ENCODE data around the gene FUT7. TPM values are rescaled to one million over a fixed set of nuclear protein-coding genes. Genes with fewer than 3 reads are reported as not detected.

Gene FUT7
- total and polyA plus RNA-seq, 9 of the 15 experiments (the other 6 are each of a cell fraction or from before 2014, with no cell fraction given), result not detected

- TF ChIP-seq REST (IDR thresholded peaks at IDR 0.05; ENCODE audit: borderline replicate concordance) (peak; percentile 47; the same call in 1 of the 2 replicates), REST (CRISPR knock-in tag; IDR thresholded peaks at IDR 0.05; ENCODE audit: low read depth) (no peak), ZNF24 (IDR thresholded peaks at IDR 0.05) (no peak), FOSL1 (tag; conservative IDR thresholded peaks at IDR 0.05) (no peak), MXD1 (CRISPR knock-in tag; IDR thresholded peaks at IDR 0.05; ENCODE audit: borderline replicate concordance, poor library complexity, severe bottlenecking) (no peak), SRF (CRISPR knock-in tag; IDR thresholded peaks at IDR 0.05) (peak in 1 of 2 experiments; percentile 28; a peak in 1 of 4 replicates), RBFOX2 (IDR thresholded peaks at IDR 0.05; ENCODE audit: low read depth, low read length) (no peak), MAZ (CRISPR knock-in tag; conservative IDR thresholded peaks at IDR 0.05 in 1 of 2, IDR thresholded peaks at IDR 0.05 in 1 of 2) (0 out of 4 replicates have a peak, but pooled peaks of 1 of the 2 experiments have one; percentile 19)
Measured at GRCh38 chr9:137049544-137050449, 17.9 kb upstream of the FUT7 start (continued).
